ENCODE measurements around the gene EMC7. TPM values are rescaled to one million over a fixed set of nuclear protein-coding genes. Genes with fewer than 3 reads are reported as not detected.

Gene EMC7
- total and polyA plus RNA-seq, 4 donors = 31.7 to 116 (median 81.5) TPM

DNA sequence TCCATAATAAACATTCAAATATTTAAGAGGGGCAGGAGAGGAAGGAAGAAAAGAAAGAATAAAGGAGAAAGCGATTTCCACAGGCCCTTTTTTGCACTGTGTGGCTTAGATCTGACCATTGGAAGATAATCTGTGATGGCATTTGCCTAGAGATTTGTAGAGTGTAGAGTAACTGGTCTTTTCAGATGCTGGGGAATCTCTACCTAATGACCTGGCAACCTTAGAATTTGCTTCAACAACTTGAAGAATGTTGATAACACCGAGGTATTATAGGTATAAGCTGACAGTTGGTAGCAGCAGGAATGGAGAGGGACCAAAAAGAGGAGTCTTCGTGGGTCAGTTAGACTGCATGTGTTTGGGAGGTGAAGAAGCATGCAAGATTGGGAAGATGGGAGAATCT lies 41.7 kb downstream of the EMC7 start:
- WGBS, 2 donors = 66 to 81% methylated on average over 3 of the region's 3 CpGs
- Histone ChIP-seq H3K27ac (ENCODE audit: low read depth in 1 of 2, low read length in 1 of 2) (no peak overlapping the region), H3K9ac (ENCODE audit: insufficient read depth in 1 of 2, low read length in 2 of 2) (no peak overlapping the region), H3K9me3 (ENCODE audit: control insufficient read depth in 4 of 4, insufficient read depth in 3 of 4, low read length in 3 of 4) (no peaks in the 10 kb centered on the region), H3K4me1 (ENCODE audit: control insufficient read depth in 5 of 5, insufficient read depth in 5 of 5, low read length in 5 of 5) (no peaks in the 10 kb centered on the region), H3K4me3 (no peak overlapping the region), H3K36me3 (ENCODE audit: control insufficient read depth in 4 of 4, insufficient read depth in 4 of 4, low read length in 4 of 4) (no peaks in the 10 kb centered on the region), H3K27me3 (ENCODE audit: control insufficient read depth in 3 of 3, insufficient read depth in 3 of 3, low read length in 2 of 3) (no peaks in the 10 kb centered on the region)
- TF ChIP-seq, protein P1, sequence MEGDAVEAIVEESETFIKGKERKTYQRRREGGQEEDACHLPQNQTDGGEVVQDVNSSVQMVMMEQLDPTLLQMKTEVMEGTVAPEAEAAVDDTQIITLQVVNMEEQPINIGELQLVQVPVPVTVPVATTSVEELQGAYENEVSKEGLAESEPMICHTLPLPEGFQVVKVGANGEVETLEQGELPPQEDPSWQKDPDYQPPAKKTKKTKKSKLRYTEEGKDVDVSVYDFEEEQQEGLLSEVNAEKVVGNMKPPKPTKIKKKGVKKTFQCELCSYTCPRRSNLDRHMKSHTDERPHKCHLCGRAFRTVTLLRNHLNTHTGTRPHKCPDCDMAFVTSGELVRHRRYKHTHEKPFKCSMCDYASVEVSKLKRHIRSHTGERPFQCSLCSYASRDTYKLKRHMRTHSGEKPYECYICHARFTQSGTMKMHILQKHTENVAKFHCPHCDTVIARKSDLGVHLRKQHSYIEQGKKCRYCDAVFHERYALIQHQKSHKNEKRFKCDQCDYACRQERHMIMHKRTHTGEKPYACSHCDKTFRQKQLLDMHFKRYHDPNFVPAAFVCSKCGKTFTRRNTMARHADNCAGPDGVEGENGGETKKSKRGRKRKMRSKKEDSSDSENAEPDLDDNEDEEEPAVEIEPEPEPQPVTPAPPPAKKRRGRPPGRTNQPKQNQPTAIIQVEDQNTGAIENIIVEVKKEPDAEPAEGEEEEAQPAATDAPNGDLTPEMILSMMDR (IDR thresholded peaks at IDR 0.05; ENCODE audit: control extremely low read depth, extremely low read depth) = no peak
- DNase-seq (no peak), ATAC-seq (ENCODE audit: insufficient read depth, low FRiP score) (no peak)

DNA sequence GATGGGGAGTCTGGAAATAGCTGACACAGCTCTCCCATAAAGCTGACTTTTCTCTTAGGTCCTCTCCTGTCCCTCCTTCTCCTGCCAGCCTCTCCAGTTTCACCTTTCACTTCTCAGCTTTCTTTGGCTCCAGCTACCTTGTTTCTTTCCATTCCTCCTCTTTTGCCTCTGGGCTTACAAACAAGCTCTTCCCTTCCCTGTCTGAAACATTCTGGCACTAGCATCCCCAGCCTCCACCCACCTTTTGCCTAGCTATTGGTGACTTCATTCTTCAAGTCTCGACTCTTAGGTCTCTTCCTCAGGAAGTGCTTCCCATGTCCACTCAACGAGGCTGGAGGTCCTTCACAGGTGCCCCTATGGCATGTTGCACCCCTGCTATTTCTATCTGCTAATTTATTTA lies 42.2 kb downstream of the EMC7 start:
- 35 to 61% methylated on average over 2 of the region's 2 CpGs for WGBS, 2 donors
- Histone ChIP-seq H3K27ac (ENCODE audit: low read depth in 1 of 2, low read length in 1 of 2) (no peak overlapping the region), H3K9me3 (ENCODE audit: control insufficient read depth in 4 of 4, insufficient read depth in 3 of 4, low read length in 3 of 4) (no peaks in the 10 kb centered on the region)

DNA sequence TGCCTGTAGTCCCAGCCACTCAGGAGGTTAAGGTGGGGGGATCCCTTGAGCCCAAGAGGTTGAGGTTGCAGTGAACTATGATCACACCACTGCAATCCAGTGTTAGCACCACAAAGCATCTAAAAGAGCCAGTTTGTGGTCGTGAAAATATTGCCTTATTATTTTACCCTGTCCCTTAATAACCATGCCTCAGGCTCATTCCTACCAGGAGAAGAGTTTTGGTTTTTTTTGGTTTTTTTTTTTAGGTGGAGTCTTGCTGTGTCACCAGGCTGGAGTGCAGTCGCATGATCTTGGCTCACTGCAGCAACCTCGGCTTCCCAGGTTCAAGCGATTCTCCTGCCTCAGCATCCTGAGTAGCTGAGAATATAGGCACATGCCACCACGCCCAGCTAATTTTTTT lies 44.8 kb downstream of the EMC7 start:
- Histone ChIP-seq H3K9me3 (ENCODE audit: control insufficient read depth in 4 of 4, insufficient read depth in 3 of 4, low read length in 3 of 4) (no peaks in the 10 kb centered on the region), H3K4me1 (ENCODE audit: control insufficient read depth in 5 of 5, insufficient read depth in 5 of 5, low read length in 5 of 5) (no peaks in the 10 kb centered on the region), H3K27me3 (ENCODE audit: control insufficient read depth in 3 of 3, insufficient read depth in 3 of 3, low read length in 2 of 3) (no peaks in the 10 kb centered on the region), H3K4me3 (no peak overlapping the region), H3K27ac (ENCODE audit: low read depth in 1 of 2, low read length in 1 of 2) (no peak overlapping the region), H3K36me3 (ENCODE audit: control insufficient read depth in 4 of 4, insufficient read depth in 4 of 4, low read length in 4 of 4) (no peaks in the 10 kb centered on the region), H3K9ac (ENCODE audit: insufficient read depth in 1 of 2, low read length in 2 of 2) (no peak overlapping the region)
- 91 to 98% methylated on average over 5 of the region's 5 CpGs for WGBS, 2 donors
- no peak for ATAC-seq (ENCODE audit: insufficient read depth, low FRiP score)
- DNase-seq = no peak
- TF ChIP-seq, protein P1 (IDR thresholded peaks at IDR 0.05; ENCODE audit: control extremely low read depth, extremely low read depth) = no peak

More for the DNA sequence above, 42.2 kb downstream of the EMC7 start:
- ATAC-seq (ENCODE audit: insufficient read depth, low FRiP score) (no peak), DNase-seq (no peak)
- no peaks in the 10 kb centered on the region for H3K27me3 ChIP-seq (ENCODE audit: control insufficient read depth in 3 of 3, insufficient read depth in 3 of 3, low read length in 2 of 3)
- TF ChIP-seq, protein P1 (IDR thresholded peaks at IDR 0.05; ENCODE audit: control extremely low read depth, extremely low read depth) = no peak
- H3K4me1 ChIP-seq (ENCODE audit: control insufficient read depth in 5 of 5, insufficient read depth in 5 of 5, low read length in 5 of 5) = no peaks in the 10 kb centered on the region
- H3K36me3 ChIP-seq (ENCODE audit: control insufficient read depth in 4 of 4, insufficient read depth in 4 of 4, low read length in 4 of 4) = no peaks in the 10 kb centered on the region
- no peak overlapping the region for H3K9ac ChIP-seq (ENCODE audit: insufficient read depth in 1 of 2, low read length in 2 of 2)
- no peak overlapping the region for H3K4me3 ChIP-seq

DNA sequence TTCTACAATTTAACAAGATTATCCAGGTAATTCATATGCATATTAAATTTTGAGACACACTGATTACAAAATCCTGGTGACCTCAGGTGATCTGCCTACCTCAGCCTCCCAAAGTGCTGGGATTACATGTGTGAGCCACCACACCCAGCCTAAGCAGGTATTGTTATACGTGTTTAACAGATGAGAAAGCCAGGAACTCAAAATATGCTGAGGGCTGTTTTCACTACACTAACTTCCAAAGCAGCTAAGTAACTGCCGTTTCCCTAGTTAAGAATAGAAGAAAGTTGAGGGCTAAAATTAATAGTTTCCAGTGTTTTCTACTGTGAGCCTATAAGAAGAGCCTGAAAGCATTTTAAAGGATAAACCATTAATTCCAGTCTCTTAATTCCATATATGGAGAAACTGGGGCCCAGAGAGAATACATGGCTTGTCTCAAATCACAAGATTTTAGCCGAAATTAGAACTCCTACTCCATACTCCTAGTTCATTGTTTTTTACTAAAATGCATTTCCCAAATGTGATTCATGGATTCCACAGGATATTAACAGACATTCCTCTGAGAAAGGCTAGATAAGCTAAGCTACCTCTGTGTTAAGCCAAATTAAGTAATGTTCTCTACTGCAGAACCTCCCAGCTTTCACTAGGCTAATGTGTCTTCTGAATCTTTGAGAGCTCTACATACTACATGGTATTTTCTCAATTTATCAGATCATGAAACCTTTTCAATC lies 45.6 kb downstream of the EMC7 start:
- Histone ChIP-seq H3K27me3 (ENCODE audit: control insufficient read depth in 3 of 3, insufficient read depth in 3 of 3, low read length in 2 of 3) (no peaks in the 10 kb centered on the region), H3K27ac (ENCODE audit: low read depth in 1 of 2, low read length in 1 of 2) (no peak overlapping the region), H3K9ac (ENCODE audit: insufficient read depth in 1 of 2, low read length in 2 of 2) (no peak overlapping the region), H3K9me3 (ENCODE audit: control insufficient read depth in 4 of 4, insufficient read depth in 3 of 4, low read length in 3 of 4) (no peaks in the 10 kb centered on the region), H3K4me3 (no peak overlapping the region), H3K36me3 (ENCODE audit: control insufficient read depth in 4 of 4, insufficient read depth in 4 of 4, low read length in 4 of 4) (no peaks in the 10 kb centered on the region), H3K4me1 (ENCODE audit: control insufficient read depth in 5 of 5, insufficient read depth in 5 of 5, low read length in 5 of 5) (no peaks in the 10 kb centered on the region)
- DNase-seq = no peak
- ATAC-seq (ENCODE audit: insufficient read depth, low FRiP score) = no peak
- TF ChIP-seq, protein P1 (IDR thresholded peaks at IDR 0.05; ENCODE audit: control extremely low read depth, extremely low read depth) = no peak
- 76 to 89% methylated on average over 3 of the region's 3 CpGs for WGBS, 2 donors
